ENCODE results near the gene GPR83. TPM values are rescaled to one million over a fixed set of nuclear protein-coding genes. Genes with fewer than 3 reads are reported as not detected.

Gene GPR83
- total RNA-seq, 4 donors from 2014 or later, result not detected

DNA sequence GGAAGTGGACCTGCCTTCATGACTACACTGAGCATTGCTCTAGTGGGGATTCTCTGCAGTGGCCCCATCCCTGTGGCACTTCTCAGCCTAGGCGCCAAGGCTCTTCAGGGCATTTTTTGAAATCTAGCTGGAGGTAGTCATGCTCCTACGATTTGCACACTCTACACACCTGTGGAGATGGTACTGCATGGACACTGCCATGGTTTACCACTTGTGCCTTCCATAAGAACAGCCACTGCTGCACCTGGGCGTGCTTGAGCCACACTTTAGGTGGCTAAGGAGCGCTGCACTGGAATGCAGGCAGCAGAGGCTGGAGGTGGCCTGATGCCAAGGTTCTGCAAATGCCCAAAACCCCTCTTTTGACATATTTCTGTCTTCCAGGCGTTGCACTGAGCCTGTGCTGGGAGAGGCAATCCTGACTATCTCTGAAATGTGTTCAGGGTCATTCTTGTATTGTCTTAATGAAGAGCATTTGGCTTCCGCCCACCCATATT is 72.6 kb downstream of the GPR83 start:
- TF ChIP-seq, protein P1, sequence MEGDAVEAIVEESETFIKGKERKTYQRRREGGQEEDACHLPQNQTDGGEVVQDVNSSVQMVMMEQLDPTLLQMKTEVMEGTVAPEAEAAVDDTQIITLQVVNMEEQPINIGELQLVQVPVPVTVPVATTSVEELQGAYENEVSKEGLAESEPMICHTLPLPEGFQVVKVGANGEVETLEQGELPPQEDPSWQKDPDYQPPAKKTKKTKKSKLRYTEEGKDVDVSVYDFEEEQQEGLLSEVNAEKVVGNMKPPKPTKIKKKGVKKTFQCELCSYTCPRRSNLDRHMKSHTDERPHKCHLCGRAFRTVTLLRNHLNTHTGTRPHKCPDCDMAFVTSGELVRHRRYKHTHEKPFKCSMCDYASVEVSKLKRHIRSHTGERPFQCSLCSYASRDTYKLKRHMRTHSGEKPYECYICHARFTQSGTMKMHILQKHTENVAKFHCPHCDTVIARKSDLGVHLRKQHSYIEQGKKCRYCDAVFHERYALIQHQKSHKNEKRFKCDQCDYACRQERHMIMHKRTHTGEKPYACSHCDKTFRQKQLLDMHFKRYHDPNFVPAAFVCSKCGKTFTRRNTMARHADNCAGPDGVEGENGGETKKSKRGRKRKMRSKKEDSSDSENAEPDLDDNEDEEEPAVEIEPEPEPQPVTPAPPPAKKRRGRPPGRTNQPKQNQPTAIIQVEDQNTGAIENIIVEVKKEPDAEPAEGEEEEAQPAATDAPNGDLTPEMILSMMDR (IDR thresholded peaks at IDR 0.05; ENCODE audit: low read depth), result no peak

Other genes with a start within 250 kb of the GPR83 start
- gene IZUMO1R, start 96.8 kb downstream of the GPR83 start, total RNA-seq, result not detected
- gene MRE11, start 92.4 kb upstream of the GPR83 start, total RNA-seq, result 10 to 100 TPM; 16.6 to 20.9 (median 19.1) TPM
- gene ANKRD49, start 92.6 kb upstream of the GPR83 start, total RNA-seq, result 10 to 100 TPM; 11.4 to 16.0 (median 14.8) TPM
- not detected for gene C11orf97, start 111.0 kb upstream of the GPR83 start, total RNA-seq
- gene FUT4, start 142.5 kb upstream of the GPR83 start, total RNA-seq, result 1 to 10 TPM; 4.7 to 9.9 (median 8.9) TPM
- gene PIWIL4, start 165.9 kb upstream of the GPR83 start, total RNA-seq, result 1 to 10 TPM; 2.8 to 9.0 (median 7.6) TPM

Measured in subcutaneous adipose tissue (tissue), 4 donors.